Measurements from ENCODE around the gene HERPUD1.
"Not testable (repeated sequence)": the region's sequence is repeated elsewhere in the genome, so short reads cannot be mapped to it uniquely, and the experiment has no call there.

The HERPUD1 gene, protein sequence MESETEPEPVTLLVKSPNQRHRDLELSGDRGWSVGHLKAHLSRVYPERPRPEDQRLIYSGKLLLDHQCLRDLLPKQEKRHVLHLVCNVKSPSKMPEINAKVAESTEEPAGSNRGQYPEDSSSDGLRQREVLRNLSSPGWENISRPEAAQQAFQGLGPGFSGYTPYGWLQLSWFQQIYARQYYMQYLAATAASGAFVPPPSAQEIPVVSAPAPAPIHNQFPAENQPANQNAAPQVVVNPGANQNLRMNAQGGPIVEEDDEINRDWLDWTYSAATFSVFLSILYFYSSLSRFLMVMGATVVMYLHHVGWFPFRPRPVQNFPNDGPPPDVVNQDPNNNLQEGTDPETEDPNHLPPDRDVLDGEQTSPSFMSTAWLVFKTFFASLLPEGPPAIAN

GRCh38 chr16:56931892-56932720 is at the start of gene HERPUD1:
Gene HERPUD1 (plus strand): TSS chr16:56932142. CDS start chr16:56932245, 103 bp downstream.
- peak; percentile 98 for DNase-seq (ENCODE audit: low read depth)

- DNase-seq (ENCODE audit: low read depth): no peak
Observed at GRCh38 chr16:56883586-56883985, 48.4 kb upstream of the HERPUD1 start.

DNA sequence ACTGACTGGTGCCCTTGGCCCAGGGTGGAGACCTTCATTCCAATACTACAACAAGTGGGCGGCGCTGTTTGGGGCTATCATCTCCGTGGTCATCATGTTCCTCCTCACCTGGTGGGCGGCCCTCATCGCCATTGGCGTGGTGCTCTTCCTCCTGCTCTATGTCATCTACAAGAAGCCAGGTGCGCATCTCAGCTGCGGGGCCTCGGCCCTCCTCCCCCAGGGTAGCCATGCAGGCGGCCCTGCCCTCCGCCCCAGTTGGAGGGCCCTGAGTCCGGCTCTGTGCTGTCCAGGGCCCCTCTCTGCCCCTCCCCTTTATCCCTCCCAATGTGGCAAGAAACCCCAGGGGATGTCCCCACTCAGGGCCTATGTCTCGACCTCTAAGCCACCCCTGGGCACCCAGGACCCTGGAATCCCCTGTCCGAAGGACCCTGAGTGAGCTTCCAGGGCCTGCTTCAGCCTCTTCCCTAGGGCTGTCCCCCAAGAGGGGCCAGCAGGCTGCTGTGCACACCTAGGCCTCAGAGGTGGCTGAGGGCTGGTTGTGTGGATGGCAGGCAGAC is 47.8 kb upstream of the HERPUD1 start:
- no peak for DNase-seq (ENCODE audit: low read depth)

GRCh38 chr16:56884929-56885328 is 47.0 kb upstream of the HERPUD1 start:
- not testable (repeated sequence) for DNase-seq (ENCODE audit: low read depth)

GRCh38 chr16:56885446-56886162 is 46.3 kb upstream of the HERPUD1 start:
- no peak for DNase-seq (ENCODE audit: low read depth)

- DNase-seq (ENCODE audit: low read depth): no peak
Observed at GRCh38 chr16:56886296-56886695, 45.6 kb upstream of the HERPUD1 start.

GRCh38 chr16:56886826-56887225 is 45.1 kb upstream of the HERPUD1 start:
- no peak for DNase-seq (ENCODE audit: low read depth)

- no peak for DNase-seq (ENCODE audit: low read depth)
Observed at GRCh38 chr16:56888806-56889205, 43.1 kb upstream of the HERPUD1 start.

GRCh38 chr16:56889206-56889605 is 42.7 kb upstream of the HERPUD1 start:
- DNase-seq (ENCODE audit: low read depth): no peak

GRCh38 chr16:56891685-56892084 is 40.3 kb upstream of the HERPUD1 start:
- no peak for DNase-seq (ENCODE audit: low read depth)

GRCh38 chr16:56892705-56893104 is 39.2 kb upstream of the HERPUD1 start:
- DNase-seq (ENCODE audit: low read depth): no peak

DNA sequence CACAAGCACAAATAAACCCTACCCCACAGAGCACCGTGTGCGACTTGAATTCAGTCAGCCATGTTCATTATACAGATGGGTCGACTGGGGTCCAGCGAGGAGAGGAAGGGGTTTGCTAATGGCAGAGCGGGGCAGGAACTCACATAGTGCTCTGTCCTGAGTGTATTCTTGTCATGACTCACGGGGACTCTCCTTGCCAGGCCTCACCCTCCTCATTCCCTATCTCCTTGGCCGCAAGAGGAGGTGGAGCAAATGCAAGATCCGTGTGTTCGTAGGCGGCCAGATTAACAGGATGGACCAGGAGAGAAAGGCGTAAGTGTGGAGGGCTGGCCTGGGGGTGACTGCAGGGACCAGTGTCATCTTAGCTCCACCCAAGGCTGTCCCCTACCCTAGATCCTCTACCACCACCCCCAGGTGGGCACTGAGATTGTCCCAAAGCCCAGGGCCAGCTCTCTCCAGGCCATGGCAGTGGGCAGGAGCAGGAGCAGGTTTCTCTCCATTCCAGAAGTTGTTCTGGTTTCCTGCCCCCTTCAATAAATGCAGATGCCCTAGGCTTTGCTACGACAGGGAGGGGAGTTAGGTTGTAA is 37.5 kb upstream of the HERPUD1 start:
- DNase-seq (ENCODE audit: low read depth): no peak

DNA sequence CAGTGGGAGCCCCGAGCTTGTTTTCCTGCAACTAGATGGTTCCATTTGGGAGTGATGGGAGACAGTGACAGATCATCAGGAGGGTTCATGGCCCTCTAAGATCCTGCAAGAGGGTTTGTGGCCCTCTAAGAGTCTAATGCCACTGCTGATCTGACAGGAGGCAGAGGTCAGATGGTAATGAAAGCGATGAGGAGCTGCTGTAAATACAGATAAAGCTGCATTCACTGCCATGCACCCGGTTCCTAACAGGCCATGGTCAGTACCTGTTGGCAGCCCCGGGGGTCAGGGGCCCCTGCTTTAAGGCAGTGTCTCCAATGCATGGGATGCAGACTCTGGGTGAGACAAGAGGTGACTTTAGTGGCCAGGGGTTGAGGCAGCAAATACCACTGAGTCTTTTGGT is 36.1 kb upstream of the HERPUD1 start:
- DNase-seq (ENCODE audit: low read depth): no peak

DNA sequence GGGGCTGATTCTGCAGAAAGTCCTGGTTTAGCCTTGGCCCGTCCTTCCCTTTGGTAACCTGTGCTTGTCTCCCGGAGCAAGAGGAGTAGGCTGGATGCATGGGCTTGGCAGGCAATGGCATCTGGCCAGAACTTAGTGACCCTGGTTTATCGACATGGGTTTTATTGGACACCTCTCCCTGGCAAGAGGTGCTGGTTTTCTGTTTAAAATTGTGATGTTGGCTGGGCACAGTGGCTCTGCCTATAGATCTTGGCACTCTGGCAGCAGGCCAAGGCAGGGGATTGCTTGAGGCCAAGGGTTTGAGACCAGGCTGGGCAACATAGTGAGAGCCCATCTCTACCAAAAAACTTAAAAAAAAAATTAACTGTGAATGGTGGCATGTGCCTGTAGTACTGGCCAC is 35.7 kb upstream of the HERPUD1 start:
- no peak for DNase-seq (ENCODE audit: low read depth)

DNA sequence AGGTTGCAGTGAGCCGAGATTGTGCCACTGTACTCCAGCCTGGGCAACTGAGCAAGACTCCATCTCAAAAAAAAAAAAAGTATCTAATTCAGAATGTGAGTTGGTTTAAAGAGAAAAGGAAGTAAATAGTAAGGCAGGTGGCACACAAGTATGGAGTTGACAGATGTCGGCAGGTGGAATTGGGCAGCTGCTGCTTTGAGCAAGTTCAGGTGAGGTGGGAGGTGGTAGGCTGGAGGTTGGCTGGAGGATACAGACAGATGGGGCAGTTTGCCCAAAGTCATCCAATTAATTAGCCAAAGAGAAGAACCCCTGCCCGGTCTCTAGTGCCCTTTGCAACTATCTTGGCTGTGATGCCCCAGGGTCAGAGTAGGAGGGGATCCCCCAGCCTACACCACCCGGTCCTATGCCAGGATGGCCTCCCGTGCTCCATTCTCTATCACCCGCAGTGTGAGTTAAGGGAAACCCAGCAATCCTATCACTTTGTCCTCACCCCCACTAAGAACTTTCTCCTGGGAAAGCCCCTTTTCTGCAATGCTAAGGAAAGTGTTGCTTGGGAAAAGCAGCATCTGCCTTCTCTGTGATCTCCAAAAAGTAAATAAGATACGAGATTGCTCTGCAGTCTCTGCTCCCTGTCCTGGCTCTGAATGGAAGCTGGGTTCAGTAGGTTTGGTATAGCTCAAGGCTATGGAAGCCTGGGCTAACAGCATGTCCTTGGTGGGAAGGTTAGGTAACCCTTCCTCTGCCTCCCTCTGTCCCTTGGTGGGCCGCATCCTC is 34.7 kb upstream of the HERPUD1 start:
- no peak for DNase-seq (ENCODE audit: low read depth)

DNA sequence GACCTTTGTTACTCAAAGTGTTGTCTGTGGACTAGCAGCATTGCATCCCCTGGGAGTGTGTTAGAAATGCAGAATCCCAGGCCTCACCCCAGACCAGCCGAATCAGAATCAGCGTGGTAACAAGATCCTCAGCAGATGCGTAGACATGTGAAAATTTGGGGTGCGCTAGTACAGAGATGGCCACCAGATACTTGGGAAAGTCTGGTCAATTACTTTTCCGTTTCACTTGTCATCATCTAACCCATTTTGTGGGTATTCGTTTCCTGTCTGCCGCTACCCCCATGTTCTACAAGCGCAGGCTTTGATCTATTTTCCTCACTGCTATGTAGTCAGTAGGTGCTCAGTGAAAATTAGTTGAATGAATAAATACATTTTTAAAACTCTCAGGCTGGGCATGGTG is 33.1 kb upstream of the HERPUD1 start:
- DNase-seq (ENCODE audit: low read depth): no peak

GRCh38 chr16:56903866-56904265 is 28.1 kb upstream of the HERPUD1 start:
- DNase-seq (ENCODE audit: low read depth): no peak

GRCh38 chr16:56907401-56907800 is 24.5 kb upstream of the HERPUD1 start:
- DNase-seq (ENCODE audit: low read depth): no peak

DNA sequence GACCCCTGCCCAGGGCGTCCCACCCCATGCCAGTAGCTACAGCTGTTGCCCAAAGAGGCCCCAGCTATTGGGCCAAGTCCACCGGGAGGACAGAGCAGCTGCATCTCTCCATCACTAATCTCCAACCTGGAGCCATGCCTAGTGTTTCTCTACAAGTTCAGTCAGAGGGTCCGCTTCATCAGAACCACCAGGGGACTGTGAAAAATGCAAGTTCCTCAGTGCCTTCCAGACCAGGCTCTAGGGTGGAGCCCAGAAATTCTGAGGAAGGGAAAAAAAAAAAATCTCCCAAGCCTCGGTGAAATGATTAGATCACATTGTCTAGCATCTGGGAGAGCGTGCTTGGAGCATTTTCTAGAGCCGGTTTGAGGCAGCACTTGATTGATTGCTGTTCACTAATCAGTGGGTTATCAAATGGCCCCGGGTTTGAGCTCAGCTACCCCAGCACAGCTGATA is 22.4 kb upstream of the HERPUD1 start:
- DNase-seq (ENCODE audit: low read depth): no peak

- no peak for DNase-seq (ENCODE audit: low read depth)
Observed at GRCh38 chr16:56910112-56910511, 21.8 kb upstream of the HERPUD1 start.

Data from fibroblast of gingiva (primary cell).